ELR (cell line): ENCODE results near the gene GSS.

Experiments used
- DNase-seq: peaks from one replicate; pipeline ENCODE4 v3.0.0-alpha.2; 2015; ENCODE audit warnings: low read depth

Gene GSS

DNA sequence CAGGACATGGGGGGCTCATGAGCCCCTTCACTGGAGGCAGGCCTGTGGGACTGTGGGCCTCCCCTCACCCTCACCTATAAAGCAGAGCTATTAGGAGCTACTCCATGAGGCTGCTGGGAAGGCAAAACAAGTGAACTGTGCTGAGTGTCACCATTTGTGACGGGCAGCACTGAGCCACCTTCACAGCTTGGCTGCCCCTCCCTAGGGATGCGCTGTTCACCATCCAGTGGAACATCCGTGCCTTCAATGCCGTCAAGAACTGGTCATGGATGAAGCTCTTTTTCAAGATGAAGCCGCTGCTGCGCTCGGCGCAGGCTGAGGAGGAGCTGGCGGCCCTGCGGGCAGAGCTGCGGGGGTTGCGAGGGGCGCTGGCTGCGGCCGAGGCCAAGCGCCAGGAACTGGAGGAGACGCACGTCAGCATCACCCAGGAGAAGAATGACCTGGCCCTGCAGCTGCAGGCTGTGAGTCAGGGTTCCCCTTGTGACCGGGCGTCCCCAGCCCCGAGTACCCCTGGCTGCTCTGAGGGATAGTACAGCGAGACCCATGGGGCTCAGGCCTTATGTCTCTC is 38.4 kb upstream of the GSS start:
- no peak for DNase-seq

DNA sequence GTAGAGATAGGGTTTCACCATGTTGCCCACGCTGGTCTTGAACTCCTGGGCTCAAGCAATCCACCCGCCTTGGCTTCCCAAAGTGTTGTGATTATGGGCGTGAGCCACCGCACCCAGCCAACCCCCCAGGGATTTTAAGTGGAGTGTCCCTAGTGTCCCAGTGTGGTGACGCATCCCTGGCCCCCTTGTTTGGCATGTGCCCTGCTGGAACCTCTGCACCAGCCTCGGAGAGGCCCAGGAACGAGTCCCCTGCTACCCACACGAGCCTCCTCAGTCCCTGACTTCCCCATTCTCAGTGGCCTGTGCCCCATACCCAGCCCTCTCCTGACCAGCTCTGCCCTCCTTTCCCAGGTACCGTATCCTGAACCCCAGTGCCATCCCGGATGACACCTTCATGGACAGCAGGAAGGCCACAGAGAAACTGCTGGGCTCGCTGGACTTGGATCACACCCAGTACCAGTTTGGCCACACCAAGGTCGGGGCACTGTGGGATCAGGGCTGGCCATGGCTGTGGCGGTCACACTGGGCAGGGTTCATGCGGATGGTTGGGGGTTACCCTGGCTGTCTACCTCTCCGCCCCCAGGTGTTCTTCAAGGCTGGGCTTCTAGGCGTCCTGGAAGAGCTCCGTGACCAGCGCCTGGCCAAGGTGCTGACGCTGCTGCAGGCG is 37.3 kb upstream of the GSS start:
- DNase-seq, result no peak

GRCh38 chr20:34990661-34991214 is 35.1 kb upstream of the GSS start:
- DNase-seq, result no peak

GRCh38 chr20:34990231-34990630 is 34.6 kb upstream of the GSS start:
- DNase-seq, result no peak

DNA sequence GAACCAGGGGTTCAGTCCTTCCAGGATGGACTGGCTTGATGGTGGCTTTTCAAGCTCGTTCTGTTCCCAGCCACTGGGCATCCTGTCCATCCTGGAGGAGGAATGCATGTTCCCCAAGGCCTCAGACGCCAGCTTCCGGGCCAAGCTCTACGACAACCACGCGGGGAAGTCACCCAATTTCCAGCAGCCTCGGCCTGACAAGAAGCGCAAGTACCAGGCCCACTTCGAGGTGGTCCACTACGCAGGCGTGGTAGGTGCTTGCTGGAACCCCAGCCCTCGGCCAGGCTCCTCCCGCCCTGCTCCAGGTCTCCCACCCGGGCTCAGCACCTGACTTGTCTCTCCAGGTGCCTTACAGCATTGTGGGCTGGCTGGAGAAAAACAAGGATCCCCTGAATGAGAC is 34.1 kb upstream of the GSS start:
- DNase-seq, result no peak

DNA sequence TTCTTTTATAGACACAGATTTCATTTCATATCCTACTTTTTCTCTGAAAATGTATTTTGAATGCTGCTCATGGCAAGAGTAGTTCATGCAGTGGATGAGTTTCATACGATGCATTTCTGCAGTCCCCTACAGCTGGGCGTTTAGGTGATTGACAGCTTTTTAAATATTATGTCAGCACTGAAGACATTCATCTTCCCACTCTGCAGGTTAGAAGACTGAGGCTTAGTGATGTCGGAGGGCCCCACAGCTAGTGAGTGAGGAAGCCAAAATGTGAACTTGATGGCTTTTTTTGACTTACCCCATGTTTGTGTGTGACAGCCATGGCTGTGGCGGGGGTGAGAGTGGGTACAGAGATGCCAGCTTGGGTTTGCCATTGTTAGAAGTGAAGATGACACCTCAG is 33.5 kb upstream of the GSS start:
- DNase-seq, result no peak

GRCh38 chr20:34988191-34988540 is 32.6 kb upstream of the GSS start:
- peak; percentile 22 for DNase-seq

DNA sequence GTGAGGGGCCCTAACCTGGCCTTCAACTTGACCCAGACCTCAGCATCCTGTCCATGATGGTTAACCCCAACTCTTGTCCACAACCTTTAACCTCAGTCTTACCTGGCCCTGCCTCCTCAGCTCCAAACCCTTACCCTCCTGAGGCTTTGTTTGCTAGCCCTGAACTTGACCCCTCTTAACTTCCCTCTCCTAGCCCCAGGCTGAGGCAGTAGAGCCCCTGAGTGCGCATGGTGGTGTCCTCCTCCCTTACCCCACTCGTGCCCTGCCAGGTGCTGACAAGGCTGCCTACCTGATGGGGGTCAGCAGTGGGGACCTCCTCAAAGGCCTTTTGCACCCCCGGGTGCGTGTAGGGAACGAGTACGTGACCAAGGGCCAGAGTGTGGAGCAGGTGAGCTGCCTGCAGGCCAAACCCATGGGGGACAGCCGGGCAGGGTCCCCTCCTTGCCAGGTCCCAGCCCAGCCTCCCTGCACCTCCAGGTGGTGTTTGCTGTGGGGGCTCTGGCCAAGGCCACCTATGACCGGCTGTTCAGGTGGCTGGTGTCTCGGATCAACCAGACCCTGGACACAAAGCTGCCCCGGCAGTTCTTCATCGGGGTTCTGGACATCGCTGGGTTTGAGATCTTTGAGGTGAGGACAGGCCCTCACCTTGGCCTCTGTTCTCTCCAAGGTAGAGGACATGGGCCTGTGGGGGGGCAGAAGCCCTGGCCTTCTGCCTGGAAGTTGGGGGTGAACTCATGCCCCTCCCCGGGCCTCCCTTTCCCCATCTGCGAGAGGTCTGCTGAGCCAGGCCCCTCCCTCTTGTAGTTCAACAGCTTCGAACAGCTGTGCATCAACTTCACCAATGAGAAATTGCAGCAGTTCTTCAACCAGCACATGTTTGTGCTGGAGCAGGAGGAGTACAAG is 31.9 kb upstream of the GSS start:
- DNase-seq, result no peak

DNA sequence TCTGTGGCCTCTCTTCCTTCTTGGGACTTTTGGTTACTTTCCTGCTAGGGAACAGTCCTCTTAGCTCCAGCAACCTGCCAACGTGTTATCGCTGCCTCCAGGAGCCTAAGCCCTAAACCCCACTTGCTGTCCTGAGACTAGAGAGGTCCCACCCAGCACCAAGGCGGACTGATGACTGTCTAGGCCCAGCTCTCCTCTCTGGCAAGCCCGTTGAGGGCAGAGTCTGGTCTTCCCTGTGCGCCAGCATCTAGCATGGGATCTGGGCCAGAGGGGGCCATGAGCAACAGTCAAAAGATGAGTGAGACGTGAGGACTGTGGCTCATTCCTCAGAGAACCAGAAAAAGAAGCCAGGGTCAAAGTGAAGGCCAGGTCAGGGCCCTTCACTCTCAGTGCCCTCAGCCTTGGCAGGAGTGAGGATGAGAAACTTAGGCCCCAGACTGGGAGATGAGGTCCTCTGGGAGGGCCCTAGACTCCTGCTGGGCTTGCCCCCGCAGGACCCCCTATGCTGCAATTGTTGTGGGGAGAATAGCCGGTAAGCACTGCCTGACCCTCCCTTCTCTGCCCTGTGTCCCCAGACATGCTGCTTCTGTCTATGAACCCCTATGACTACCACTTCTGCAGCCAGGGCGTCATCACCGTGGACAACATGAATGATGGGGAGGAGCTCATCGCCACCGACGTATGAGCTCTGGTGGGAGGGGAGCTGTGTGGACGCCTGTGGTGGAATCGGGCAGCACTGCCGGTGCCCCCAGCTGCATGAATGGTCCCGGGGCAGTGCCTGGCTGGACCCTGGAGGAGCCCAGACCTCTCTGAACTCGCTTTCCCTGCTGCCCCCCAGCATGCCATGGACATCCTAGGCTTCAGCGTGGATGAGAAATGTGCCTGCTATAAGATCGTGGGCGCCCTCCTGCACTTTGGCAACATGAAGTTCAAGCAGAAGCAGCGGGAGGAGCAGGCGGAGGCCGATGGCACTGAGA is 31.0 kb upstream of the GSS start:
- DNase-seq, result no peak

DNA sequence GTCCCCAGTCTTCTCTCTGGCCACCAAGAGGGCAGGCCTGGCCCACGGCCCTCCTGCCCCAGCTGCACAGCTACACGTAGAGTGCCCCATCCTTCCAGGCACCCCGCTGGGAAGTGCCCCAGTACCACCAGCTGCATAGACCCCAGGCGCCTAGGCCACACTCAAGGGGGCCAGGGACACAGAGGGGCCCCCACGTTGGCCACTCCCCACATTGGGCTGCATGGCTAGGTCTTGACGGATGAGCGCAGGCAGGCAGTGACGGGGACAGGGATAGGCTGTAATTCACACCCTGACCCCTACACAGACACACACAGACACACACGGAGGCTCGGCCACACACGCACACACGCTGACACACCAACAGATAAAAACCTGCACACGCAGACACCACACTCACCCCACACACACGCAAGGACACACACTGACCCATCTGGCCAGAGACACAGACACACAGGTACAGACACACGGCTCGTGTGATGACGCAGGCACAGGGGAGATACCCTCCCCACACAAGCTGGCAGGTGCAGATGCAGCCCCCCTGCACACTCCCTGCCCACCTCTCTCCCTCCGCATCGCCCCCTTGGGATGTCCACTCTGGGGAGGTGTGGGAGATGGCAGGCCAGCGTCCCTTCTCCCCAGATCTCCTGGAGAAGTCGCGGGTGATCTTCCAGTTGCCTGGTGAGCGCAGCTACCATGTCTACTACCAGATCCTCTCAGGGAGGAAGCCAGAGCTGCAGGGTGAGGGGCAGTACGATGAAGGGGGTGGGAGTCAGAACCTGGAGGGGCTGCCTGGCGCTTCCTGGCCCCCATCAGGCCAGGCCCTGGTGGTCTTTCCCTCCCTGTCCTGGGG is 30.1 kb upstream of the GSS start:
- DNase-seq, result no peak

GRCh38 chr20:34984756-34985261 is 29.2 kb upstream of the GSS start:
- DNase-seq, result peak; percentile 36

DNA sequence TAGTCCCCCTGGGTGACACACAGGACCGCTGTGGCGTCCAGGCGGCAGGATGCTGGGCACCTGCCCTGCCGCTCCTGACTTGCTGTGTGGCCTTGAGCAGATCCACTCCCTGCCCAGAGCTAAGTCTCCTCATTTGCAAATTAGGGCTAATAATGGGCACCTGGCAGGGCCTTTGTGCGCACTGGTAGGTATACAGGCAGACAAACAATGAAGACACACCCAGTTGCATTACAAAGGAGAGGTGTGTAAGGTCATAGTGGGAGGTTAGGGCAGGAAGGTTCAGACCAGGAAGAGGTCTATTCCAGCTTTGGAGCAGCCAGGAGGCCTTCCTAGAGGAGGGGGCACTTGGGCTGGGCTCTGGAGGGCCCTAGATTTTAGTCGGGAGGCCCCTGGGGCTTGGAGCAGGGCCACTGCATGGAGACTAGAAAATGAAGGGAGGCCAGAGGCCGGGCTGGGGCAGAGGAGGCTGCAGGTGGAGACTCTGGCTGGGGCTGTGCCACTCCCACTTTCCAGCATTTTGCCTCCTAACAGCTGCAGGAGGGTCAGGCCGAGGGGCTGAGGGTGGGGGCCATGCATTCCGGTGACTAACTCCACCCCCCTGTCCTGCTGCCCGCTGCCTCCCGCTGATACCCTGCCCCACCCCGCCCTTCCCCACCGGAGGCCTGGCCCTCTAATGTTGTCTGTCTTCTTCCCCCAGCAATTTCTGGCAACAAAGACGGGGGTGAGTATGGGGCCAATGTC is 28.6 kb upstream of the GSS start:
- DNase-seq, result no peak

DNA sequence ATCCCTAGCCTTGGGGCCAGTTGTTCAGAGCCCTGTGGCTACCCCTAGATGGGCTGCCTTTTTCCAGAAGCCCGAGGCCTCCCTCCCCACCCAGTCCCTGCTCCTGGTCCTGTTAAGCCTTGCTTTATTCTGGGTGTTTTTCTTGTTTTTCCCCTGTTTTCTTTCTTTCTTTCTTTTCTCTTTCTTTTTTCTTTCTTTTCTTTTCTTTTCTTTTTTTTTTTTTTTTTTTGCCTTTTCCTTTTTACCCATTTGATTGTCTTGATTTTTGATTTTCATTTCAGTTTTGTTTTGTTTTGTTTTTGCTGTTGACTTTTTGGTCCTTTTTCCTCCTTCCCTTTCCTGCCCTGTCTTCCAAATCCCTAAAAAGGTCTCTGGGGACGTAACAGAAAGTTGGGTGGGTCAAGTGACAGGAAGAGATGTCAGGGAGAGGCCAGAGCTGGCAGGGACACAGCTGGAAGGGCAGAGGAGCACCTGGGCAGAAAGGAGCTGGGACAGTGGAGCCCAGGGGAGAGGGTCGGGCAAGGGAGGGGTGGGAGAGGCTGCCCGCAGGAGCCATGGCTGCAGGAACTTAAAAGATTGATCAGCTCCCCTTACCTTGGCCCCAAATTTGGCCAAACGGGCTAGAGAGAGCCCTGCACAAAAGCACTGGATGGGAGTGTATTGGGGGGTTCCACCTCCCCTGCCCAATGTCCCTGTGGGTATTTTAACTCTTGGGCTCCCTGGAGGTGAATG is 27.6 kb upstream of the GSS start:
- no peak for DNase-seq

- no peak for DNase-seq
Measured at GRCh38 chr20:34982270-34983088, 26.9 kb upstream of the GSS start.

DNA sequence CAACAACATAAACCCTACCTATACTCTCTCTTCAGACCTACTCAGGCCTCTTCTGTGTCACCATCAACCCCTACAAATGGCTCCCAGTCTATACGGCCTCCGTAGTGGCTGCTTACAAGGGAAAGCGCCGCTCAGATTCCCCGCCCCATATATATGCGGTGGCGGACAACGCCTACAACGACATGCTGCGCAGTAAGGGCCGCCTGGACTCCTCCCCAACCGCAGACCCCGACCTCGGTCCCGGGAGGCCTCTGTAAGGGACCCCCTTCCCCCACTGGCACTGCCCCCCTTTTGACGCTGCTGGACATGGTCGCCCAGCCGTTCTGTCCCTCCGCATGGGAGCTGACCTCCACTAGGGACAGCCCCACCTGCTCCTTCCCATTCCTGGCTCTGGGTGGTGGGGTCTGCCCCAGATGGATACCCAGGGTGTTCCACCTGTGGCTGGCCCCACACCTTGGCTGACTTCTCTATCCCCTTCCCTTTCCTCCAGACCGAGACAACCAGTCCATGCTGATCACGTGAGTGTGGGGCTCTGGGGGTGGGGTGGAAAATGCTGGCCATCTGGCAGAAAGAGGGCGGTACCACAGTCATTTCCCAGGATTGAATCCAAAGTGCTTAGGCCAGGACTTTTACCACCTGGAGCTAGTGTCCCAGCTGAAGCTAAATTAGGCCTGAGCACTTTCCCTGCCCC is 25.1 kb upstream of the GSS start:
- no peak for DNase-seq

- no peak for DNase-seq
Measured at GRCh38 chr20:34979366-34980153, 24.0 kb upstream of the GSS start.
